T-helper 2 cell (primary cell): ENCODE measurements around the gene POLR1G.

Experiments
- DNase-seq, 5 experiments: peaks; one replicate each; pipeline versions ENCODE4 v3.0.0 to v3.0.0-alpha.2; 2012 to 2022
- total RNA-seq, 2 donors: gene quantifications; one replicate each; lab custom pipeline; 2026; lab: John Stamatoyannopoulos, UW

POLR1G gene
- 3.4 reads per million in 2 donors for total RNA-seq

GRCh38 chr19:45406226-45407090 lies at the start of gene POLR1G:
Gene POLR1G, plus strand, starts transcription at chr19:45406644. Its CDS starts 53 bp downstream, at chr19:45406697.
- peak; percentile 47 to 92 (median 70) for DNase-seq

DNA sequence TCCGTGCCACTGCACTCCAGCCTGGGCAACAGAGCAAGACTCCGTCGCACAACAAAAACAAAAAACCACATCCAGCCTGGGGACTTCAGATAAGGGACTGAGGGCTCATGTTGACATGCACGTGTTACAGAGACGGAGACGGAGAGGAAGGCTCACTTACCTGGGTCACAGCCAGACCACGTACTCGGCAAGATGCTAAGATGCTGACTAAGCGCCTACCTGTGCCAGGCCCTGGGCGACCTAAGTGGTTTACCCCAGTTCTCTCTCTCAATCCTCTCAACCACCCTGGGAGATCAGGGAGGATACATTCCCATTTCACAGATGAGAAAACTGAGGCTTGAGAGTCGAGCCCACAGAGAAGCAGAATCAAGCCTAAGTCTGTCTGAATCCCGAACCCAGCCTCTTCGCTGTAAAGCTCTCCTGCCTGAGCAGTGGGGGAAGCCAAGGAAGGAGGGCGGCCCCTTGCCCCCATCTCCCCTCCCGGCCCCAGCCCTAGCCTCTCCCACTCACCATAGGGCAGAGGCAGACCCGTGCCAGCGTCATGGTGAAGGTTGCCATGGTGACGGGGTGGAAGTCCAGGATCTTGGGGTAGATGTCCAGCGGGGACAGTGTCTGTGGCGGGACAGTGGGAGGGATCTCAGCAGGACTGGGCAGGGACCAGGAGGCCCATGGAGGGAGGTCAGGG lies 49.5 kb upstream of the POLR1G start:
- no peak for DNase-seq

DNA sequence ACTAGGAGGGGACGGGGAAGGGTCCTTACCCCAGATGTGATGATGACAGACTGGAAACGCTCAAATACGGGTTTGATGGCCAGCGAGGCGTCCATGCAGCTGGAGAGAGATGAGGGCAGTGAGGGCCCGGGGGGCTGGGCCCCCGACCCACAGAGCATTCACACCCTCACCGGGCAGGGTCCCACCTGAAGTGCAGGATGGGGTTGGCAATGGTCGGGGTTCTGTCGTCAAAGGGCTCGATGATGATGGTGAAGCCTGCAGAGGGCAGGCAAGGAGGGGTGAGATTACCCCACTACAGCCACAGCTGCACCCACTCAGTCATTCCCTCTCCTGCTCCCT lies 49.0 kb upstream of the POLR1G start:
- DNase-seq, result no peak

GRCh38 chr19:45358213-45358792 lies 48.1 kb upstream of the POLR1G start:
- no peak for DNase-seq

GRCh38 chr19:45361608-45362007 lies 44.8 kb upstream of the POLR1G start:
- DNase-seq, result no peak

- no peak for DNase-seq
Measured at GRCh38 chr19:45362291-45362690, 44.2 kb upstream of the POLR1G start.

DNA sequence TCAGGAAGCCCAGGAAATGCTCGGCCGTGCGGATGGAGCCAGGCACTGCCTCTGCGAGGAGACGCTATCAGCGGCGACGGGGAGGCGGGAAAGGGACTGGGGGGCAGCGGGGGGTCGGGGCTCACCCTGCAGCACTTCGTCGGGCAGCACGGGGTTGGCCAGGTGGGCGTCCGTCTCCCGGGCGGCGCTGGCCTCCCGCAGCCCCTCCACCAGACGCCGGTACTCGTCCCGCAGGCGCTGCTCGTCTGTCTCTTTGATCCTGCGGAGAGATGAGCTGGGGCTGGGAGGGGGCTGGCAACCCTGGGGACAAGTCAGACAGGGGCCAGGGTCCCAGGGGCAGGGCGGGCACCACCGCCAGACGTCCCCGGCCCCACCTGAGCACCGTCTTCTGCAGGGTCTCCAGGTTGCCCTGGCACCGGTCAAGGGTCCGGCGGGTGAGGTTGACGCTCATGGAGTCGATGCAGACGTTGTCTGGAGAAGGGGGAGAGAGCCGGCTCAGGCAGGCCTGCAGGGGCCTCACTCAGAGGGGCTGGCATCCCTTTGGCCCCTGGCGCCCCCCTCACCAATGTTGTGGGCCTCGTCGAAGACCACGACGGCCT lies 42.5 kb upstream of the POLR1G start:
- no peak for DNase-seq

DNA sequence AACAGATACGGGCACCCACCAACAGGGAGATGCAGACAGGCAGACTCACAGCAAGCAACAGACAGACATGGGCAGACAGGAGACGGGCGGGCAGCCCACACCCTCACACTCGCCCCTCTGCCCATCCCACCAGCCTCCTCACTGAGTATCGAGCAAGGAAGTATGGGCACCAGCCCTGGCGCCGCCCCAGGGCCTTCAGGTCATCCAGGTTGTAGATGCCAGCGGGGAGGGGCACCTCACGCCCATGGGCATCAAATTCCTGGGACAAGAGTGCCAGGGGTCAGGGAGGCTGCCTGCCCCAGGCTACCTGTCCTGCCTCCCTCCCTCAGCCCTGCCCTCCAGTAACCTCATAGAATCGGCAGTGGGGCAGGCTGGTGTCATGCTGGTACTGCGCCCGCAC lies 41.7 kb upstream of the POLR1G start:
- no peak for DNase-seq

DNA sequence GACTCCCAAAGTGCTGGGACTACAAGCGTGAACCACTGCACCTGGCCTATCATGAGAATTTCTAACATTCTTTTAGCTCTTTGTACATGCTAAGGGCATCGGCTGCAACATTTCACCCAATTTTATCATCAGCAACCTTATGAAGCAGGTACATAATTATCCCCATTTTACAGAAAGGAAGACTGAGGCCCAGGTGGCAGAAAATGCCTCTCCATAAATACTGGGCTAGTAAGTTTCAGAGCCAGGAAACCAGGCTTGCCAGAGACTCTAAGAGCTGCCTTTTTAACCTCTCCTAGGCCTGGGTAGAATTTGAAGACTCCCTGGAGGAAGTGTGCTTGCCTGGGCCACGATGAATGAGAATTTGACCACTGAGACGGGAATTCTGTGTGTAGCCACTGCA lies 38.3 kb upstream of the POLR1G start:
- DNase-seq, result no peak

DNA sequence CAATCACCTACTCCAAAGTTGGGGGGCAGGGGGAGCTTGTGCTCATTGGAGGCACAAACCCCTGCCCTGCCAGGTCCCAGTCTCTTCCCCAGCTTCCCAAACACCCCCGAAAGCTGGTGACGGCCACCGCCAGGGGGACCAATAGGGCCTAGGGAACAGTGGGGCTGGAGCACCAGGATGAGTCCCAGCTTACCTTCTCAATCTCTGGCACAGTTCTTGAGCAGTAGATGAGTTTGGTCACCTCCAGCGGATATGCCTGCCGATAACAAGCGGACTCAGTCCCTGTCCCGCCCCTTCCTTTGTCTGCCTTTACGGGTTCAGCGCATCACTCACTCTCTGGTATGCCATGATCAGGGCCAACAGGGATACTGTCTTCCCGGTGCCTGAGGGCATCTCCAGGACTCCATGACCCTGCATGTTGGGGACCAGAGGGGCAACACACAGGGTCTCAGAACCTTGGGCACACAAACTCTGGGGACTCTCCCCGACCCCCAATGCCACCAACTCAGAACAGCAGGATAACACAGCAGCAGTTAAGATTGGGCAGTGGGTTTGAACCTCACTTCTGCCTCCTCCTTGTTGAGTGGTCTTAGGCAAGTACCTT lies 37.6 kb upstream of the POLR1G start:
- DNase-seq, result no peak

DNA sequence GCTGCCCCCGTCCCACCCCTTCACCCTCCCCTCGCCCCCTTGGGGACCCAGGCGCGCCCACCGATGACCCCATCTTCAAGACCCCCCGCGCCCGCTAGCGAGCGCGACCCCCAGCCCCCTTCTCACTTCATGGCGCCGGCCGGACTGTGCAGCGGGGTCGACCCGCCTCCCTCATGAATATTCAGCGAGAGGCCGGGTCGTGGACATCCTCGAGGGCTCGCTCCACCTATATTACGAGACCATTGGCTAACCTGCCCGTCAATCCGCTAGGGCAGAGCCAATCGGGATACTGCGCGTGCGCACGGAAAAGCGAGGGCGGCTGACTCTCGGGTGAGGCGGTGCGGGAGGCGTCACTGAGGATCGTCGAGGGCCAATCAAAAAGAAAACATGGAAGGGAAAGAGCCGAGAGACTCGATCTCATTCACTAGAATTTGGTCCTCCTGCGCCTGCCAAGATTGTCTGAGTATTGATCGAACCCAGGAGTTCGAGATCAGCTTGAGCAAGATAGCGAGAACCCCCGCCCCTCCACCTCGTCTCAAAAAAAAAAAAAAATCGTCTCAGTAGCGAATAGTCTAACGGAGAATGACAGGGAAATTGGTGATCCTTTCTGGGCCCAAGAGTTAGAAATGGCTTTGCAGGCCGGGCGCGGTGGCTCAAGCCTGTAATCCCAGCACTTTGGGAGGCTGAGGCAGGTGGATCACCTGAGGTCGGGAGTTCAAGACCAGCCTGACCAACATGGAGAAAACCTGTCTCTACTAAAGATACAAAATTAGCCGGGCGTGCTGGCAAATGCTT lies 35.8 kb upstream of the POLR1G start, which contains the start of gene ERCC2:
Gene ERCC2 (minus strand): TSS at position 164 of the 795 bp plus-strand sequence. CDS start 33 bp downstream, at position 131.
- peak; percentile 97 to 100 (median 99) for DNase-seq

- DNase-seq, result no peak
Measured at GRCh38 chr19:45376045-45376724, 30.3 kb upstream of the POLR1G start.

GRCh38 chr19:45380107-45380506 lies 26.3 kb upstream of the POLR1G start:
- no peak for DNase-seq

DNA sequence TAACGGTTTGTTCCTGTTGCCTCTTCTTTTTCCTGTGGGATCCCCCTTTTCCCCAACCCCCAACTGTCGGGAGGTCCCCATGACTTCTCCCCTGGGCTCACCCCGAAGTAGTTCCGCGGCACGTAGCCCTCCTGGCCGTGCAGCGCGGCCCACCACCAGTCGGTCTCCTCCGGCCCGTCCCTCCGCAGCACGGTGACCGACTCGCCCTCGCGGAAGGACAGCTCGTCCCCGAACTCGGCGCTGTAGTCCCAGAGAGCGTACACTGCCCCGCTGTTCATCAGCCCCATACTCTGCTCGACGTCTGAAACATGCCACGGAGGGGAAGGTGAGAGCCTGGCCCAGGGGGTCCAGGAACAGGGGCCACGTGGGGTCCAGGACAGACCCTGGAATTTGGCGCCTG lies 24.0 kb upstream of the POLR1G start:
- DNase-seq, result no peak

- DNase-seq, result no peak
Measured at GRCh38 chr19:45385392-45386221, 20.8 kb upstream of the POLR1G start.

DNA sequence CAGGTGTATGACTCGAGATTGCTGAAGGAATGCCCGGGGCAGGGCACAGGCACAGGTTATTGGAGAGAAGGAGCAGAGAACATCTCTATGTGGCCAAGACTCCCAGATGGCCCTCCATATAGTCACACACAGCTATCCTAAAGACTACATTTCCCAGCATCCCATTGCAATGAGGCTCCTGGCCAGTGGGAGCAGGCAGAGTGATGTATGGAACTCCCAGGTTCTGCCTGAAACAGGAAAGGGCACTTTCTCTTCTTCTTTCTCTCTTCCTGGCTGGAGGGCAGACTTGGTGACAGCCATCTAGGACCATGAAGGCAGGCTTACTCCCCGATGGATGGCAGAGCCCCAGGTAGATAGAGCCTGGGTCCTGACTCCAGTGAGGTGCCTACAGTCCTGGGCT lies 15.1 kb upstream of the POLR1G start:
- no peak for DNase-seq

GRCh38 chr19:45391871-45392665 lies 14.4 kb upstream of the POLR1G start:
- no peak for DNase-seq

DNA sequence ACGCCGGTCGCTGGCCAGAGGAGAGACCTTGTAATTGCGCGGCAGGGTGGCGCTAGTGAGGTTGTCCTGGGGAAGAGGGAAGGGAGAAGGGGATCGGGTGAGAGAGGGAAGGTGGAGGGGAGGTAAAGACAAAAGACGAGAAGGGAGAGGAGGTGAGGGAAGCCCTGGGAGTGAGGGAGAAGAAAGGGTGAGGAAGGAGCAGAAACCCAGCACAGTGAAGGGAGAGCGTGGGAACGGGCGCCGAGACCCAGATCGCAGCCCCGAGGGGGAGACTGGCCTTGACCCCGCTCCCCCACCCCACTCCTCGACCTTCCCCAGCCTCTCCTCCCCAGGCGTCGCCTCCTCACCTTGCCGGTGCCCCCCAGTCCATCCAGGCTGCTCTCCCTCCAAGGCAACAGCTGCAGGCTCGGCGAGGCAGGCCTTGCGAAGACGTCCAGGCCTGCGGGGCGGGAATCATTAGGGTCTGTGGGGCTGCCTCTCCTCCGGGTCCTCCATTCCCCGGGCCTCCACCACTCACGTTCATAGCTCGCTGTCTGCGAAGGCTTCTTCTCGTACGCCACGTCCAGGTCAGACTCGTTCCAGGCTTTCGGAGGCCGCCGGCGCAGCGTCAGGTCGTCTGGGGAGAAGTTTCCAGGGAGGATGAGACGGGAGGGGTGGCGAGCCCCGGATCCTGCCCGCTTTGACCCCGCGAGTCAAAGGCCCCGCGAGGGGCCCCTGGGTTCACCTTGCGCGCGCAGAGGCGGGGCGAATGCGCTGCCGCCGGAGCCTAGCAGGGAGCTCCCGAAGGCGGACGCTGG lies 10.4 kb upstream of the POLR1G start:
- no peak for DNase-seq

GRCh38 chr19:45400192-45400591 lies 6.3 kb upstream of the POLR1G start:
- no peak for DNase-seq
